ENCODE measurements around the gene RAB28.

Gene RAB28

DNA sequence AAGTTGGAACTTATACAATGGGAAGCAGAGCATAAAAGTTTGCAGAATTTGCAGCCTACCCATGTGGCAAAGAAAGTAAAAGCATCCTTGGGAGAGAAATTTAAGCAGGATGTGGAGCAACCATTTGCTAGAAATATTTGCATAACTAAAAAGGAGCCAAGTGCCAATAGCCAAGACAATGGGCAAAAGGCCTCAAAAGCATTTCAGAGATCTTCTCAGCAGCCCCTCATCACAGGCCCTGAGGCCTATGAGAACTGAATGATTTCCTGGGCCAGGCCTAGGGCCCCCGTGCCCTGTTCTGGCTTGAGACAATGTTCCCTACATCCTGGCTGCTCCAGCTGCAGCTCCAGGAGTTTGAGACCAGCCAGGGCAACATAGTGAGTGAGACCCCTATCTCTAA lies 25.3 kb upstream of the RAB28 start:
- no peak for DNase-seq (ENCODE audit: low read depth)

DNA sequence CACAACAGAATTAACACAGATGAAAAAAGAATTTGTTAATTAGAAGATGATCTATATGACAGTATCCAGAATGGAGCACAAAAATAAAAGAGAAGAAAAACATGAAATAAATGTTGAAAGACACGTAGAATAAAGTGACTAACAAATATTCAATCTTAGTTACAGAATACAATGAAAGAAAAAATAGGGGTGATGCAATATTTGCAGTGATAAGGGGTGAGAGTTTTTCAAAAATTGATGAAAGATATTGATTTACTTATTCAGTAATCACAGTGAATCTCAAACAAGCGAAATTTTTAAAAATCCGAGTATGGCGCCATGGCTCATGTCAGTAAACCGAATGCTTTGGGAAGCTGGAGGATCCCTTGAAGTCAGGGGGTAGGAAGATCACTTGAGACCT lies 20.2 kb upstream of the RAB28 start:
- DNase-seq (ENCODE audit: low read depth): no peak

GRCh38 chr4:13498469-13498868 lies 14.3 kb upstream of the RAB28 start:
- no peak for DNase-seq (ENCODE audit: low read depth)

DNA sequence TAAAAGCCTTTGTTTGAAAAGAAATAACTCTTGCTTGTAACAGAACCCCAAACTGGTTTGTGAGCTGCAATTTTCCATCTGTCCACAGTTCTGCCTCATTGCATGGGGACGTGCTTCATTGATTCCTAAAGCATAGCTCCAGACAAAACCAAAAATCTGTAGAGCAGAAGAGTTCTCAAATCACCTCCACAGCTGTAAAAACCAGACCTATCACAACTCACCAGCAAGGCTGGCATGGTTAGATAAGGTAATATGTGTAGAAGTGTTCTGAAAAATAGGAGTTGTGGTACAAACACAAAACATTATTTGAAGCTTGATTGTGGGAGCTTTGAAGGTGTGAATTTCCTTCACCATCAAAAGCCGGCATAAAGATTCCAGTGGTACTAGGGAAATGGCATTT lies 12.5 kb upstream of the RAB28 start:
- no peak for DNase-seq (ENCODE audit: low read depth)

DNA sequence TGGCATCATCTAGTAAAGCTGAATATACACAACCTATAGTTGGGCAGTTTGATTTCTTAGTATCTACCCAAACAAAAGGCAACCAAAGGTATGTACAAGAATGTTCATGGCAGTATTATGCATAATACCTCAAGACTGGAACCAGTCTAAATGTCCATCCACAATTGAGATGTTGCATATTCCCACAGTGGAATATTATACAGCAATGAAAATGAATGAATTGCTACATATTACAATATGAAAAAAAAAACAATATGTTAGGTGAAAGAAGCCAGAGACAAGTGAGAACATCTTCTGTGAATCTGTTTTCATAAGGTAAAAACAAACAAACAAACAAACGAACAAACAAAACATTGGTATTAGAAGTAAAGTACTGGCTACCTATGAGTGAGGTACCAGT lies 11.6 kb upstream of the RAB28 start:
- no peak for DNase-seq (ENCODE audit: low read depth)

- DNase-seq (ENCODE audit: low read depth): no peak
Measured at GRCh38 chr4:13493793-13494192, 9.7 kb upstream of the RAB28 start.

- DNase-seq (ENCODE audit: low read depth): no peak
Measured at GRCh38 chr4:13492747-13493146, 8.6 kb upstream of the RAB28 start.

DNA sequence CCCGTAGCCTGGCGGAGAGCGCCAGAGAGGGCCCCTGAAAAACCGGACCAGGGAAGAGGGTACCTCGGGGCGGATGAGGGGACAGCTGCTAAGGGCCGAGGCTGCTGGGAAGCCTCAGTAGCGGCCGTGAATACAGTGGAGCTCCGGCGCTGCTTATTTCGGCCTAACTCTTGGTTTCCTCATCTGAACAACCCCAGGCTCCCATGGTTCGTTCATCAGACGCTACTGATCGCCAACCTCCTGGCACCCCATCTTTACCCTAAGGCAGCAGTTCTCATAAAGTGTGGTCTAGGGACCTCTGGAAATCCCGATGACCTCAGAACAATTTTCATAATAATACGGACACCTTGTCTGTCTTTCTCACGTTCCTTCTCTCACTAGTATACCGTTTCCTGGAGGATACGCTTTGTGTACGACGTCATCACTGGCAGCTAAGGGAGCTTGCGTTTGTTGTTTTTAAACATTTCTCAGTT lies 645 bp upstream of the RAB28 start:
- peak; percentile 0 for DNase-seq (ENCODE audit: low read depth)

DNA sequence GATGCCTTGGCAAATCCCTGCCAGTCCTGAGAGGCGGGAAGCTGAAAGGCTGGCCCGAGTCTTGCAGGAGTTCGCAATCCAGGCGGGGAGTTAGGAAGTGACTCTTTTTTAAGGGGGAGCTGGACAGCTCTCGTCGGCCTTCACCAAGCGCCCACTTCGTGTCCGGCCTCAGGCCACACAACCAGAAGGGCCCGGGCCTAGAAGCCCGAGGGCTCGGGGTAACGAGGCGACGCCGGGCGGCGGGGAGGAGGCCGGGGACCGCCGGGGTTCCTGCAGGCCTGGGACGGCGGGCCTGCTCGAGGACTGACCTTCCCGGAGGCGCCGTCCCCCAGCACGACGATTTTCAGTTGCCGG lies 395 bp downstream of the RAB28 start:
- peak; percentile 1 for DNase-seq (ENCODE audit: low read depth)

DNA sequence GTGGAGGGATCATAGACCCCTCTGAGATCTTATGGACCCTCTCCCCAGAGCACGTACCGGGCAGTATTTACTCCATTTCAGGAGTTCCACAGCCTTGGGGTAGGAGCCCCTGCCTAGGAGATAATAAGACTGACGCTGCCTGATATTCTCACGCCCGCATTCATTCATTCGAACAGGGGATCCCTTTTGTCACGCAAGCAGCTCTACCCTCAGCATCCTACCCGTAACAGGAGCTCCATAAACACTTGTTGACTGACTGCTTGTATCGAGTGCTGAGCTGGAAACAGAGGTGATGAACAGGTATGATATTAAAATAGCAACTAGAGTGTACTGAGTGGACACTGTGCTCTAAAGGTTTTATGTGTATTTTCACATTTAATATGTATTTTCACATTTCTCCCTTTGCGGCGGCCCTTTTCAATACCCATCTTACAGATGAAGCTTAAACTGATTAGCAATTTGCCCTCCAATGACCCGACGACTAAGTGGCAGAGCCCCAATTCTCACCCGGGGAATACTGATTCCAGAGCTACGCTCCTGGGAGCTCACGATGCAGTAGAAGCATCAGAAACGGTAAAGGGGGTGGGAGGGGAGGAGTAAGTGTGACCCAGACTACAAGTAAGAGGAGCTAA lies 888 bp downstream of the RAB28 start:
- DNase-seq (ENCODE audit: low read depth): no peak

GRCh38 chr4:13481569-13481968 lies 2.6 kb downstream of the RAB28 start:
- no peak for DNase-seq (ENCODE audit: low read depth)

- DNase-seq (ENCODE audit: low read depth): no peak
Measured at GRCh38 chr4:13478707-13479106, 5.4 kb downstream of the RAB28 start.

GRCh38 chr4:13478131-13478530 lies 6.0 kb downstream of the RAB28 start:
- DNase-seq (ENCODE audit: low read depth): no peak

DNA sequence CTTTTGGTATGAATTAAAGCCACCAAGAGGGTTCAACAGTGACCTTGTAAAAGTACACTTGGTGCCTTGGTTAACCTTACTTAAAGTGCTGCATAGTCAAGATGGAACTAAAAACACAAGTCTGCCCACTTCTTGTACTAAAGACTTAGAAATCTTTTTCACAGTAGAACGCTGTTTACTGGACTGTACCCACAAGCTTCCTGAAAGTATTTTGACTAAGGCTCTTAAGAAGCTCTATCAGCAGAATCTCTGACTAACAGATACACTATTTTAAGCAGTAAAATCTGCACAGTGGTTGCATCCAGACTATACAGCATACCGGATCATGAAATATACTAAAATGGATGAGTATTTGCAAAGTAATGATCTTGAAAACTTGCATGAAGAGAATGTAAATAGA lies 7.2 kb downstream of the RAB28 start:
- DNase-seq (ENCODE audit: low read depth): no peak

DNA sequence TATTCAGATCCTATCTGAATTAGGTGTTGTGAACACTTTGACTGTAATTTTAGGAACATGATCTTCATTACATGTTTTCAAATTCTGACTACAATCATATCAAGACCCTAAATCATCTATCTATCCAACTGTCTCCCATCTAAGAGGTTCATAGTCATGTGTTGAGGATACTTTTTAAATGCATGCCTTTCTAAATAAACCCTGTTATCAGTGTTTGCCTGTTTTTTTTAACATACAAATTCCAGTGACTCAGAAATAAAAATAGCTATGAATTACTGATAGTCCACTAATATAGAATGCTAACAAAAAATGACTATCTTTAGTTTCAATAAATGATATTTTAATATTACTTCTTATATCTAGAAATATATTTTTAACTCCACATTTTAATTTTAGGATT lies 8.0 kb downstream of the RAB28 start:
- no peak for DNase-seq (ENCODE audit: low read depth)

- no peak for DNase-seq (ENCODE audit: low read depth)
Measured at GRCh38 chr4:13471400-13471799, 12.7 kb downstream of the RAB28 start.

DNA sequence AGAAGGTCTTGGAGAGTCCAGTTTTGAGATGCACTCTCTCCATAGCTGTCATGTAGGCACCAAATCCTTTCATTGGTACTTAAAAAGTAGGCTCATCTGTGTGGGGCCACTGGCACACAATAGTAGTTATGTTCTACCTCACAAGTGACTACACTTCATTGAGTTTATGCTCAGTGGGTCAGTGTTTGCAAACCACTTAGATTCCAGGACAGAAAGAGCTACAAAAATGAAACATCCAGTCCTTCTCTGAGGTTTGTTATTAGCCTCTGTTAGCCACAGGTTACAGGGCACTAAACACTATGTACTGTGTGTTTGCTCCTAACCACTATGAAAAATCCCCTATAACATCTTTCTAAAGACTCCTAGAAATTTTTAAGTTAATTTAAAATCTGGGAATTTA lies 13.8 kb downstream of the RAB28 start:
- DNase-seq (ENCODE audit: low read depth): no peak

- DNase-seq (ENCODE audit: low read depth): no peak
Measured at GRCh38 chr4:13464973-13465372, 19.2 kb downstream of the RAB28 start.

DNA sequence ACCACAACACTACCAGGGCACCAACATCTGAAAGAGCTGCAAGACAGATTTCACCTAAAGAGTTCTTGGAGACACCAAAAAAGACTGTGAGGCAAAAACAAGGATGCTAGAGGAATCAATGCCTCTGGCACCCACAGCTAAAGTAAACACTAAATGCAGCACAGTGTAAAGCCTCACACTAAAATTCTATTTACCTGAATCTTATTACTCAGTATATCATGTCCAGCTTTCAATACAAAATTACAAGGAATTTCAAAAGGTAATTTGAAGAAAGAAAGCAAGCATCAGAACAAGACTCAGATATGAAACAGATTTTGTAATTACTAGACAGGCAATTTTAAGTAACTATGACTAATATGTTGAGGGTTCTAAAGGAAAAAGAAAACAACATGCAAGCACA lies 19.6 kb downstream of the RAB28 start:
- no peak for DNase-seq (ENCODE audit: low read depth)

GRCh38 chr4:13461191-13461905 lies 22.8 kb downstream of the RAB28 start:
- DNase-seq (ENCODE audit: low read depth): no peak

DNA sequence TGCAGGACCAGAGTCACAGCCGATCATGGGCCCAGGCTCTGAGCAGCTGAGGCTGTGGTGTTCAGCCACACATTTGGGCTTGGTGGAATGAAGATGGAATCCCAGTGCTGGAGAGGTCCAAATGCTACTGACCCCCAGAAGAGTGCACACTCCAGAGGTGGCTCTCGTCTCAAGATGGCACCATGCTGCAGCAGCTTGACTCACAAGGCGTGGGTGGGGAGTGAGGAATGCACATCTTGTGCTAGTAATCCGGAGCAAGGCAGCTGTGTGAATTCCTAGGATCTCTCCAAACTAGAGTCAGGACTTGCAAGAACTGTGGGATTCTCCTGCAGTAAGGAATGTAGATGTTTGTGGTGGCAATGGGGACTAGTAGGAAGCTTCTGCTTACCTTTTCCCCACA lies 28.7 kb downstream of the RAB28 start:
- no peak for DNase-seq (ENCODE audit: low read depth)

DNA sequence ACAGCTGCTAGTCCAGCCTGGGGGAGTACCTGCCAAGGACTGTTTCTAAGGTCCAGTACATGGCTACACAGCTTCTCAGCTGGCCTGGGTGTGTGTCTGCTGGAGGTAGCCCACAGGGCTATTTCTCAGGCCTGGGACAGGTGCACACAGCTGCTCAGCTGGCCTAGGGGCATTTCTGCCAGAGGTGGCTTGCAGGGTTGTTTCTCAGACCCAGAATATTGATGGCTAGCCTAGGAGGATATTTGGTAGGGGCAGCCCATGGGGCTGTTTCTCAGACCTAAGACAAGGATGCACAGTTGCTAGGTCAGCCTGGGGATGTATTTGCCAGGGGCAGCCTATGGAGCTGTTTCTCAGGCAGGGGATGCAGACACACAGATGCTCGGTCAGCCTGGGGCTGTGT lies 29.4 kb downstream of the RAB28 start:
- no peak for DNase-seq (ENCODE audit: low read depth)

DNA sequence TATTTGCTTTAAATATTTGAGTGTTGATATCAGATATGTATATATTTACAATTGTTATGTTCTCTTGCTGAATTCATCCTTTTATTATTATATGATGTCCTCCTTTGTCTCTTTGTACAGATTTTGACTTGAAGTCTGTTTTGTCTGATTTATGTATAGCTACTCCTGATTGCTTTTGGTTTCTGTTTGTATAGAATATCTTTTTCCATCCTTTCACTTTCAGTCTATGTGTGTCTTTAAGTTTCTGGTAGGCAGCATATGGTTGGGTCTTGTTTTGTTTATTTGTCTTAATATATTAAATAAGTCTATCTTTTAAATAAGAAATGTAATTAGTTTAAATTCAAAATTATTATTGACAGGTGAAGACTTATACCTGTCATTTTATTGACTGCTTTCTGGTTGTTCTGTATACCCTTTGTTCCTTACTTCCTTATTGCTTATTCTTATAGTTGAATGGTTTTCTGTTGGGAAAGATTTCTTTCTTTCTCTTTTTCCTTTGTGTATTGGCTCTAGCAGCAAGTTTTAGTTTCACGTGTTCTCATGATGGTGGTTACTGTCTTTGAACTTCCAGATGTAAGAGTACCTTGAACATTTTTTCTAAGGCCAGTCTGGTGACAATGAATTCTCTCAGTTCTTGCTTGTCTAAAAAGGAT lies 31.1 kb downstream of the RAB28 start:
- no peak for DNase-seq (ENCODE audit: low read depth)

DNA sequence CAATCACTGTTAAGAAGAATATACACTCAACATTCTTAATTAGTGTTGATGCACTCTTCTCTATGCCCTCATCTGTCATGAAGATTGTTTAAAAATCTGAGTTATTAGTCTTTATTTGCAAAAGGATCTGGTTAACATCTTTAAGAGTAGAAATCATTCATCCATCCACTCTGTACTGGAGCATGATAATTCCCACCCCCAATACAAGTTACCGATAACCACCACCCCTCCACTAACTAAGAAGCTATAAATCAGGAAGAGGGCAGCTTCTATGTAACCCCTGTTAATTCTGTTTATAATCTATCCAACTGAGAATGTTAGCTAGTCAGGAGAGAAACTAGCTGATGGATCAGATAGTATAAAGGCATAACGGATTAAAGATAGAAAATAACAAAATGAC lies 34.5 kb downstream of the RAB28 start:
- DNase-seq (ENCODE audit: low read depth): no peak

All from stimulated activated CD4-positive, alpha-beta T cell treated with anti-CD3 and anti-CD28 coated beads, Interleukin-2, amount 100 ng/mL, for 4 hours (primary cell).